ENCODE results near the gene FIGNL1.

The FIGNL1 gene

DNA sequence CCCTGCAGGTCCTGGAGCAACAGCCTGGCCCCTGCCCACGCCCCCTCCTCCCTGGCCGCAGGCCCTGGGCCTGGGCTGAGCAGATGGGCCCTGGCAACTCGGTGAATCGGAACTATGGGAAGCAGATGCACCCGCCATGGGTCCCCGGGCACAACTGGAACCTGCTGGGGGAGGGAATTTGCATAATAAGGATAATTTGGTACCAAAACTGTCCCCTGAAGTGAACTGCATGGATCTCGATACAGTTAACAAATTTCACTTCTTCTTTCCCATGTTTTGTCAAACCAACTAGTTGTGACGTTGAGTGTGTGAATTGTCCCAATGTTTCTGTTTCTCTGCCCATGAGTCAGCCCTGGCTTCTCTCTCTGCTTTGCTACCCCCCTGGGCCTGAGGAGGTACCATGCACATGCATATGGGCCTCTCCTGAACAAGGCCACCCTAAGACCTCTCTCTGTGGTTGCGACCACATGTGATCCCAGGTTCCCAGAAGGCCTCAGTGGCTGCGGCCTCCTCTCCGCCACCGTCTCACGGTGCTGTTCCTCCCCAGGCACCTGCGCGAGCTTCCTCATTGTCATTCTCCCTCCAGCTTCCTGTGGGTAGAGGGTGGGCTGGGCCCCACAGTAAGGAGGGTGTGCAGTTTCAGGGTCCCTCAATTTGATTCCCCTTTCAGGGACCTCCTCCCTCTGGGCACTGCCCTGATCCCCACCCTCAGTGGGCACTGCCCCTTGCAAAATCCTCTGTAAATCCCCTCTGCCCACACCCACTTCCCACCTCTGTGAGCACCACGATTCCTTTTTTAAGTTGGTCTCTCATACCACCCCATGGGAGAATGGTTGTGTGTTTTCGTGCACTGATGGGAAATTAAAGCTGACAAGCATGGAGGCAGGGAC, 40.0 kb downstream of the FIGNL1 start:
- TF ChIP-seq POLR2AphosphoS5 (IDR thresholded peaks at IDR 0.05; ENCODE audit: low read depth): peak; percentile 54
- TF ChIP-seq SPI1 (IDR thresholded peaks at IDR 0.05; ENCODE audit: borderline replicate concordance, low read depth): peak; percentile 59; the same call in 1 of the 2 replicates
- no peak for TF ChIP-seq GABPA (IDR thresholded peaks at IDR 0.05; ENCODE audit: low read depth)
- no peaks in the 10 kb centered on the region for H3K27me3 ChIP-seq (ENCODE audit: insufficient read depth, poor library complexity, severe bottlenecking)
- DNase-seq (ENCODE audit: low read depth in 1 of 2, low spot score in 1 of 2): peak; percentile 52 to 78
- no peak overlapping the region for H3K4me3 ChIP-seq (replicated peaks; ENCODE audit: insufficient read depth, low read length)
- peak overlapping the region; percentile 44 for H3K27ac ChIP-seq (replicated peaks)

DNA sequence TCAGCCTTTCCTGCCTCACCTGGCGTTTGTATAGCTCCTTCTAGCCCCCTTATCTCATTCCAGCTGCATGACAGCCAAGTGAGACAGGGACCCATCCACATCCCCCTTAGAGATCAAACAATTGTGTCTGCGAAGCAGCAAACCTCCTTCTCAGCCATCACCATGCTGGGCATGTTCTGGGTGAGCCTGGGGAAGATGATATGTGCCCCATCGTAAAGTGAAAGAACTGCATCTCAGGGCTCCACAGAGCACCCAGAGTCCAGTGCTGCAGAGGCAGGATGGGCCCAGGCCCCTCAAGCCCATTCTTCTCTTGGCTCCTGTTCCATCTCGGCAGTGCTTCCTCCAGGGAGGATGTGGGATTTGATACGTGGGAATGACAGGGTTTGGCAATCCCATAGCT, 43.2 kb downstream of the FIGNL1 start:
- TF ChIP-seq GABPA (IDR thresholded peaks at IDR 0.05; ENCODE audit: low read depth) (no peak), SPI1 (IDR thresholded peaks at IDR 0.05; ENCODE audit: borderline replicate concordance, low read depth) (no peak), POLR2AphosphoS5 (IDR thresholded peaks at IDR 0.05; ENCODE audit: low read depth) (no peak)
- TF ChIP-seq, protein P1, sequence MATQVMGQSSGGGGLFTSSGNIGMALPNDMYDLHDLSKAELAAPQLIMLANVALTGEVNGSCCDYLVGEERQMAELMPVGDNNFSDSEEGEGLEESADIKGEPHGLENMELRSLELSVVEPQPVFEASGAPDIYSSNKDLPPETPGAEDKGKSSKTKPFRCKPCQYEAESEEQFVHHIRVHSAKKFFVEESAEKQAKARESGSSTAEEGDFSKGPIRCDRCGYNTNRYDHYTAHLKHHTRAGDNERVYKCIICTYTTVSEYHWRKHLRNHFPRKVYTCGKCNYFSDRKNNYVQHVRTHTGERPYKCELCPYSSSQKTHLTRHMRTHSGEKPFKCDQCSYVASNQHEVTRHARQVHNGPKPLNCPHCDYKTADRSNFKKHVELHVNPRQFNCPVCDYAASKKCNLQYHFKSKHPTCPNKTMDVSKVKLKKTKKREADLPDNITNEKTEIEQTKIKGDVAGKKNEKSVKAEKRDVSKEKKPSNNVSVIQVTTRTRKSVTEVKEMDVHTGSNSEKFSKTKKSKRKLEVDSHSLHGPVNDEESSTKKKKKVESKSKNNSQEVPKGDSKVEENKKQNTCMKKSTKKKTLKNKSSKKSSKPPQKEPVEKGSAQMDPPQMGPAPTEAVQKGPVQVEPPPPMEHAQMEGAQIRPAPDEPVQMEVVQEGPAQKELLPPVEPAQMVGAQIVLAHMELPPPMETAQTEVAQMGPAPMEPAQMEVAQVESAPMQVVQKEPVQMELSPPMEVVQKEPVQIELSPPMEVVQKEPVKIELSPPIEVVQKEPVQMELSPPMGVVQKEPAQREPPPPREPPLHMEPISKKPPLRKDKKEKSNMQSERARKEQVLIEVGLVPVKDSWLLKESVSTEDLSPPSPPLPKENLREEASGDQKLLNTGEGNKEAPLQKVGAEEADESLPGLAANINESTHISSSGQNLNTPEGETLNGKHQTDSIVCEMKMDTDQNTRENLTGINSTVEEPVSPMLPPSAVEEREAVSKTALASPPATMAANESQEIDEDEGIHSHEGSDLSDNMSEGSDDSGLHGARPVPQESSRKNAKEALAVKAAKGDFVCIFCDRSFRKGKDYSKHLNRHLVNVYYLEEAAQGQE (IDR thresholded peaks at IDR 0.05; ENCODE audit: insufficient replicate concordance, low read depth): no peak
- TF ChIP-seq, protein P2, sequence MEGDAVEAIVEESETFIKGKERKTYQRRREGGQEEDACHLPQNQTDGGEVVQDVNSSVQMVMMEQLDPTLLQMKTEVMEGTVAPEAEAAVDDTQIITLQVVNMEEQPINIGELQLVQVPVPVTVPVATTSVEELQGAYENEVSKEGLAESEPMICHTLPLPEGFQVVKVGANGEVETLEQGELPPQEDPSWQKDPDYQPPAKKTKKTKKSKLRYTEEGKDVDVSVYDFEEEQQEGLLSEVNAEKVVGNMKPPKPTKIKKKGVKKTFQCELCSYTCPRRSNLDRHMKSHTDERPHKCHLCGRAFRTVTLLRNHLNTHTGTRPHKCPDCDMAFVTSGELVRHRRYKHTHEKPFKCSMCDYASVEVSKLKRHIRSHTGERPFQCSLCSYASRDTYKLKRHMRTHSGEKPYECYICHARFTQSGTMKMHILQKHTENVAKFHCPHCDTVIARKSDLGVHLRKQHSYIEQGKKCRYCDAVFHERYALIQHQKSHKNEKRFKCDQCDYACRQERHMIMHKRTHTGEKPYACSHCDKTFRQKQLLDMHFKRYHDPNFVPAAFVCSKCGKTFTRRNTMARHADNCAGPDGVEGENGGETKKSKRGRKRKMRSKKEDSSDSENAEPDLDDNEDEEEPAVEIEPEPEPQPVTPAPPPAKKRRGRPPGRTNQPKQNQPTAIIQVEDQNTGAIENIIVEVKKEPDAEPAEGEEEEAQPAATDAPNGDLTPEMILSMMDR (IDR thresholded peaks at IDR 0.05; ENCODE audit: insufficient read depth, low read length): no peak
- DNase-seq (ENCODE audit: low read depth in 1 of 2, low spot score in 1 of 2): no peak
- Histone ChIP-seq H3K27me3 (ENCODE audit: insufficient read depth, poor library complexity, severe bottlenecking) (no peaks in the 10 kb centered on the region), H3K27ac (replicated peaks) (no peak overlapping the region), H3K4me3 (replicated peaks; ENCODE audit: insufficient read depth, low read length) (no peak overlapping the region)

DNA sequence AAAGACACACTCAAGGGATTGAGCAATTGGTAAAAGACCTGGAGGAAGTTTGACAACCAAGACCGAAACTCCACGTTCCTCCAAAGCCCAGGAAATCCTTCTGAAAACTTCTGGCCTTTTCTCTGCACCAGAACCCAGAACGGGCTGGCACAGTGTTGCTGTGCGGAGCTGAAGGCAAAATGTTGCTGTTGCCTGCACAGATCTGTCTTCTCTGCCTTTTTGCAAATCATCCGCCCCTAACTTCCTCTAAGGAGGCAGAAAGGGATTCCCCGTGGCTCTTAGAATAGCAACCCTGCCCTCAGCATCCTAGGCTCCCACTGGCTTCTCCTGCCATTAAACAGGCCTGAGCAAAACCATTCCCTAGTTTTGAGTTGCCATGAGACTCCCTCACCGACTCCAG, 44.9 kb downstream of the FIGNL1 start:
- H3K27ac ChIP-seq (replicated peaks): no peak overlapping the region
- no peak for DNase-seq (ENCODE audit: low read depth in 1 of 2, low spot score in 1 of 2)
- peak; percentile 52 for TF ChIP-seq POLR2AphosphoS5 (IDR thresholded peaks at IDR 0.05; ENCODE audit: low read depth)
- no peak for TF ChIP-seq SPI1 (IDR thresholded peaks at IDR 0.05; ENCODE audit: borderline replicate concordance, low read depth)
- no peak overlapping the region for H3K4me3 ChIP-seq (replicated peaks; ENCODE audit: insufficient read depth, low read length)
- H3K27me3 ChIP-seq (ENCODE audit: insufficient read depth, poor library complexity, severe bottlenecking): no peaks in the 10 kb centered on the region

DNA sequence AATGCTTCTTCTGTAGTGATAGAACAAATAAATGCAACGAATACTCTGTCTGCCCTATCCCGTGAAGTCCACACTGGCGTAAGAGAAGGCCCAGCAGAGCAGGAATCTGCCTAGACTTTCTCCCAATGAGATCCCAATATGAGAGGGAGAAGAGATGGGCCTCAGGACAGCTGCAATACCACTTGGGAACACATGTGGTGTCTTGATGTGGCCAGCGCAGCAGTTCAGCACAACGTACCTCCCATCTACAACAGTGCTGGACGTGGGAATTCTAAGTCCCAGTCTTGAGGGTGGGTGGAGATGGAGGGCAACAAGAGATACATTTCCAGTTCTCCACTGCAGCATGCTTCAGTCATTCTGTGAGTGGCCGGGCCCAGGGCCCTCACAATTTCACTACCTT, 45.8 kb downstream of the FIGNL1 start:
- DNase-seq (ENCODE audit: low read depth in 1 of 2, low spot score in 1 of 2): no peak
- H3K27me3 ChIP-seq (ENCODE audit: insufficient read depth, poor library complexity, severe bottlenecking): no peaks in the 10 kb centered on the region
- peak; percentile 44; the same call in 1 of the 2 replicates for TF ChIP-seq POLR2AphosphoS5 (IDR thresholded peaks at IDR 0.05; ENCODE audit: low read depth)
- TF ChIP-seq GABPA (IDR thresholded peaks at IDR 0.05; ENCODE audit: low read depth): no peak
- TF ChIP-seq, protein P1 (IDR thresholded peaks at IDR 0.05; ENCODE audit: insufficient replicate concordance, low read depth): no peak
- TF ChIP-seq, protein P2 (IDR thresholded peaks at IDR 0.05; ENCODE audit: insufficient read depth, low read length): no peak
- TF ChIP-seq SPI1 (IDR thresholded peaks at IDR 0.05; ENCODE audit: borderline replicate concordance, low read depth): no peak
- H3K27ac ChIP-seq (replicated peaks): no peak overlapping the region
- H3K4me3 ChIP-seq (replicated peaks; ENCODE audit: insufficient read depth, low read length): no peak overlapping the region

Measured in HL-60 (cell line).